Thyroid gland (tissue), 4 donors: Measurements from ENCODE around the gene ATAD3B. TPM values are rescaled to one million over a fixed set of nuclear protein-coding genes. Genes with fewer than 3 reads are reported as not detected.
"Not testable (repeated sequence)": the region's sequence is repeated elsewhere in the genome, so short reads cannot be mapped to it uniquely, and the experiment has no call there.

Experiments used
- DNase-seq, 2 donors: peaks; one replicate each; pipeline ENCODE4 v3.0.0-alpha.2; 2019
- H3K27ac ChIP-seq, 3 donors: fragments of 200-600 bp; sonication (generic); 1 replicate in 2 of 3; 2 replicates in 1 of 3; pipeline ENCODE4 v1.5.1; 2016 to 2019; ENCODE audit warnings: mild to moderate bottlenecking in 1 of 3, moderate library complexity in 1 of 3
- H3K27me3 ChIP-seq: fragments of 200-600 bp; sonication (generic); one replicate; pipeline ENCODE4 v1.5.1; 2019
- H3K36me3 ChIP-seq, 2 donors: fragments of 200-600 bp; sonication (generic); one replicate each; pipeline ENCODE4 v1.5.1; 2016 to 2019
- H3K4me1 ChIP-seq, 2 donors: fragments of 200-600 bp; sonication (generic); one replicate each; pipeline ENCODE4 v1.5.1; 2017 to 2019
- H3K4me3 ChIP-seq, 3 donors: fragments of 200-600 bp; sonication (generic); replicated peaks in 1 of 3; 1 replicate in 2 of 3; 2 replicates in 1 of 3; pipeline ENCODE4 v1.5.1; 2016; ENCODE audit warnings: mild to moderate bottlenecking in 1 of 3
- H3K9me3 ChIP-seq: fragments of 200-600 bp; sonication (generic); one replicate; pipeline ENCODE4 v1.5.1; 2017
- POLR2A ChIP-seq, 2 donors: fragments of 450-650 bp; IDR thresholded peaks; one replicate each; pipeline ENCODE4 v1.6.1; 2017; ENCODE audit warnings: antibody characterized with exemption in 2 of 2, mild to moderate bottlenecking in 2 of 2, moderate library complexity in 1 of 2
- WGBS, 2 donors: methylation state at CpG; one replicate each; pipeline ENCODE4 v1.1.5; 2017; 5-methylcytosine and 5-hydroxymethylcytosine counted together
- intact Hi-C: fragments of 100-400 bp; cut with DNase I; formaldehyde crosslinking; loops from one replicate; pipeline ENCODE4 v1.15.1; 2023
- total RNA-seq, 4 donors: library from RNA; depleted of rRNA; stranded (reverse); fragments of >200 nt; gene quantifications; one replicate each; pipeline ENCODE4 v1.2.3, GENCODE V29; 2016
- TF ChIP-seq, protein P1 (sequence below), 6 experiments: fragments of 200-600 bp in 3 of 6; fragments of 450-650 bp in 3 of 6; sonication (generic) in 3 of 6; IDR thresholded peaks; one replicate each; pipeline ENCODE4 v1.5.1; 2016 to 2019; ENCODE audit warnings: antibody characterized with exemption in 6 of 6, mild to moderate bottlenecking in 2 of 6, inconsistent platforms in 1 of 6, moderate library complexity in 1 of 6

Gene ATAD3B
- total RNA-seq, 4 donors from 2014 or later, result 13.8 to 29.1 (median 15.0) TPM

DNA sequence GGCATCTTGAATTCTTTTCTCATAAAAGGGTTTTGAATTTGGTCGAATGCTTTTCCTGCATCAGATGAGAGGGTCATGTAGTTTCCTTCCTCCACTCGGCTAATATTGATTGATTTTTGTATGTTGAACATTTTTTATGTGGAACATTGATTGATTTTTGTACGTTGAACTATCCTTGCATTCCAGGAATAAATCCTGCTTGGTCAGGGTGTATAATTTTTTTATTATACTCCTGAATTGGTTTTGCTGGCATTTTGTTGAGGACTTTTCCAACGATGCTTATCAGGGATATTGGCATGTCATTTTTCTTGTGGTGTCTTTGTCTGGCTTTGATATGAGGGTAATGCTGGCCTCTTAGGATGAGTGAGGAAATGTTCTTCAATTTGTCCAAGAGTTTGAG, 60.4 kb downstream of the ATAD3B start:
- no peak overlapping the region for H3K27ac ChIP-seq
- TF ChIP-seq, protein P1, sequence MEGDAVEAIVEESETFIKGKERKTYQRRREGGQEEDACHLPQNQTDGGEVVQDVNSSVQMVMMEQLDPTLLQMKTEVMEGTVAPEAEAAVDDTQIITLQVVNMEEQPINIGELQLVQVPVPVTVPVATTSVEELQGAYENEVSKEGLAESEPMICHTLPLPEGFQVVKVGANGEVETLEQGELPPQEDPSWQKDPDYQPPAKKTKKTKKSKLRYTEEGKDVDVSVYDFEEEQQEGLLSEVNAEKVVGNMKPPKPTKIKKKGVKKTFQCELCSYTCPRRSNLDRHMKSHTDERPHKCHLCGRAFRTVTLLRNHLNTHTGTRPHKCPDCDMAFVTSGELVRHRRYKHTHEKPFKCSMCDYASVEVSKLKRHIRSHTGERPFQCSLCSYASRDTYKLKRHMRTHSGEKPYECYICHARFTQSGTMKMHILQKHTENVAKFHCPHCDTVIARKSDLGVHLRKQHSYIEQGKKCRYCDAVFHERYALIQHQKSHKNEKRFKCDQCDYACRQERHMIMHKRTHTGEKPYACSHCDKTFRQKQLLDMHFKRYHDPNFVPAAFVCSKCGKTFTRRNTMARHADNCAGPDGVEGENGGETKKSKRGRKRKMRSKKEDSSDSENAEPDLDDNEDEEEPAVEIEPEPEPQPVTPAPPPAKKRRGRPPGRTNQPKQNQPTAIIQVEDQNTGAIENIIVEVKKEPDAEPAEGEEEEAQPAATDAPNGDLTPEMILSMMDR (IDR thresholded peaks at IDR 0.05), result no peak
- TF ChIP-seq POLR2A (IDR thresholded peaks at IDR 0.05), result no peak
- no peaks in the 10 kb centered on the region for H3K4me1 ChIP-seq
- 96 to 97% methylated on average over 4 of the region's 4 CpGs for WGBS, 2 donors
- peaks cover 5 to 9% of the 10 kb centered on the region in 2 donors for H3K36me3 ChIP-seq
- H3K9me3 ChIP-seq, result no peaks in the 10 kb centered on the region
- no peaks in the 10 kb centered on the region for H3K27me3 ChIP-seq
- no peak overlapping the region for H3K4me3 ChIP-seq
- DNase-seq, result no peak
- intact Hi-C loops, result no loop called here

DNA sequence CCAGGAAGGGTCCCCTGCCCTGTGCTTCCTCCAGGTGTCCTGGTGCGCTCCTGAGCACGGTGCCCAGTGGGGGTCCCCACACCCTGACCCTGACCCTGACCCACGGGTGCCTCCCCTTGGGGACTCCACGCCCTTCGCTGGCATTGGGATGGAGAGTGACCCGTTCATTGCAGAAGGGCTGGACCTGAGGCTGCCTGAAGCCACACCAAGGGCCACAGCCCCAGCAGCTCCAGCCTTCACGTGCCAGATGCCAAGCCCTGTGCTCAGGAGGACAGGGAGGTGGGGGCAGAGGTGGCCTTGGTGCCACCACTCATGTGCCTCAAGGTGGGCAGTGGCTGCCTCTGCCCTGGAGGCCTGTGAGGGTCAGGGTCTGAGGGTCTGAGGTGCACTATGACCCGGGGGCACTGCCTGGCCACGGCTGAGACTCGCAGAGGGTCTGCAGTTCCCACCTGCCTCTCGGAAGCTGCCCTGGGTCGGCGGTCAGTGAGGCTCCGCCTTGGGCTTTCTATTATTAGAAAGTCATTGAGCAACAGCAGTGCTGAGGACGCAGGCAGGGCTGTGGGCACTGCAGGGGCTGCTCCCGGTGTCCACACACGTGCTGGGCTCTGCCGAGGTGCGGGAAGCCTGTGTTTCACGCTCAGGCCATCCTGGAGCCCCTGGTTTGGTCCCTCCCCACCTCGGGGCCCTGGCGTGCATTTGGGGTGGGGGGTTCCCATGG, 61.8 kb downstream of the ATAD3B start:
- H3K4me1 ChIP-seq, DNase-seq, H3K9me3 ChIP-seq, H3K27me3 ChIP-seq, H3K27ac ChIP-seq, H3K36me3 ChIP-seq, intact Hi-C loops, H3K4me3 ChIP-seq: not testable (repeated sequence)
- 89 to 94% methylated on average over 3 to 8 of the region's 22 CpGs for WGBS, 2 donors

DNA sequence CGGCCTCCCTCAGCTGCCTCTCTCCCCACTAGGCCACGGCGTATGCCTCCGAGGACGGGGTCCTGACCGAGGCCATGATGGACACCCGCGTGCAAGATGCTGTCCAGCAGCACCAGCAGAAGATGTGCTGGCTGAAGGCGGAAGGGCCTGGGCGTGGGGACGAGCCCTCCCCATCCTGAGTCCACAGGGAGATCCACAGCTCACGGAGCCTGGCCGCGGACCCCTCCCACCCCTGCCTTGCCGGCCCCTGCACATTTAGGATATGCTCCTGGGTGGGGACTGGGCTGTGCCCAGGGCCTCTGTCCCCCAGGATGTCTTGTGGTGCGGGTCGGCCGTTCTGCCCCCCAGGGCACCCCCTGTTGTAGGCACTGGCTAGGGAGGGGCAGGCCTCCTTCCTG, 62.3 kb downstream of the ATAD3B start:
- DNase-seq, H3K36me3 ChIP-seq, H3K4me1 ChIP-seq, H3K27ac ChIP-seq, H3K4me3 ChIP-seq, H3K27me3 ChIP-seq, intact Hi-C loops, H3K9me3 ChIP-seq: not testable (repeated sequence)
- 93% methylated on average over 11 of the region's 18 CpGs; no CpG with 5 or more reads in 1 of the 2 donors for WGBS, 2 donors

DNA sequence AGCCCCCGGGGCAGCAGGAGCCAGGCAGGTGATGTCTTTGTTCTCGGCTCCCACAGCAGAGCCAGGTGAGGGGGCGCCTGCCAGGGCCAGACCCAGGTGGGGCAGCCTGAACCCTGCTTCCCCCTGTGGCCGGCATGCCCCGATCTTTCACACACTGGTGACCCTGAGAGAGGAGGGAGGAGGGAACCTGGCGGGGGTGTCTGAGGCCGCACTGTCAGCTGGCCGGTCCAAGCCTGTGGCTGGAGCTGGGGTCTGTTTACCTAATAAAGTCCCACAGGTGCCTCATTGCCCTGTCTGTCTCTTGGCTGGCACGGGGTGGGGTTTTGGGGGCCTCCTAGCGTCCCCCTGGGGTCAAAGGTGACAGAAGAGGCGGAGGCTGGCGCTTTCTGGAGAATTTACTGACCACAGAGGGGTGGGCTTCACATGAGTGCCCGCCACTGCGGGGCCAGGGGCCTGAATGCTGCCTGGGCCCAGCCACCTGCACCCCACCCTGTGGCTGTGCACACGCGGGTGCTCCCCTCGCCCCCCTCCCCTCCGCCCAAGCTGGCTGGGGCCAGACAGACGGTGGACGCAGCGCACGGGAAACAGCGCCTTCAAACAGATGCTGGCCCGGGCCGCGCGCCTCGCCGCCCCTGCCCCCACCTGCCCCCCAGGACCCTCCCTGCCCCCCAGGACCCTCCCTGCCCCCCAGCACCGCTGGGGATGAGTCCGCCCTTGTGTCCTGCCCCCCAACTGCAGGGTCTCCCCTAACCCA, 63.0 kb downstream of the ATAD3B start:
- peaks cover 4 to 8% of the 10 kb centered on the region in 2 donors for H3K4me1 ChIP-seq

DNA sequence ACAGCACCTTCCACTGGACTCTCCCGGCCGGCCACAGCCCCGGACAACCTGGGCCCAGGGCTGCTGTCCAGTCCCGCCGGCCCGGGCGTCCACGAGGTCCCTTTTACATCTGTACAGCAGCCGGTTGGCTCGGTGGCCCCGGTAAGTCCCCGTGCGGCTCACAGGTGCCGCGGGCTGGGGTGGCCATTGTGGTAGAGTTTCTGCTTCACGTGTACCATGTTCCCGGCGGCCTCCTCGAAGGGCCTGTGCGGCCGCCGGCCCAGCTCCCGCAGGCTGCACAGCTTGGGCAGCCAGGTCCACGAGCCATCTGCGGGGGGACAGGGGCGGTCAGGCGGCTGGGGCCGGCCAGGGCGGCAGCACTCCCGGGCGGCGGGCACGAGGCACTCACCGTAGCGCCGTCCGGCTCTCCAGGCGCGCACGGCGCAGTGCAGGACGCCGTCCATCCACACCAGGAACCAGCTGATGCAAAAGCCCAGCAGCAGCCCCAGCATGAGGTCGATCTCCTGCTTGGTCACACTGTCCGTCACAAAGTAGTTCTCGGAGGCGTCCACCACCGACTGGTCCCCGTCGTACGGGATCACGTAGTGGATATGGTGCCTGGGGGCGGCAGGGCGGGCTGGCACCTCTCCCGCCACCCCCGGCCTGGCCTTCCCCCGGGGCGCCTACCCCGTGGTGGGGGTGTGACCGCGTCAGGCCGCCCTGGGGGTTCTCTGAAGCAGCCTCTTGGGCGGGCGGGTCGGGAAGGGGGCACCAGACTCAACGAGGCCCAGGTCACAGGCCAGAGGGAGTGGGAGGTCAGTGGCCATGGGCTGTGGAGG, 63.8 kb downstream of the ATAD3B start:
- Histone ChIP-seq H3K36me3 (no peaks in the 10 kb centered on the region), H3K4me1 (peaks cover 5 to 8% of the 10 kb centered on the region in 2 donors), H3K9me3 (no peaks in the 10 kb centered on the region), H3K27me3 (no peaks in the 10 kb centered on the region), H3K27ac (no peak overlapping the region), H3K4me3 (no peak overlapping the region)
- 89 to 97% methylated on average over 17 to 36 of the region's 66 CpGs for WGBS, 2 donors
- DNase-seq, result no peak
- TF ChIP-seq, protein P1 (IDR thresholded peaks at IDR 0.05), result no peak
- TF ChIP-seq POLR2A (IDR thresholded peaks at IDR 0.05), result no peak
- intact Hi-C loops, result no loop called here

More for the DNA sequence above, 63.0 kb downstream of the ATAD3B start:
- intact Hi-C loops, result no loop called here
- DNase-seq, result no peak
- no peak overlapping the region for H3K27ac ChIP-seq
- H3K36me3 ChIP-seq, result peaks cover 0 to 3% of the 10 kb centered on the region in 2 donors
- H3K4me3 ChIP-seq, result no peak overlapping the region
- 92 to 95% methylated on average over 14 to 19 of the region's 31 CpGs for WGBS, 2 donors
- H3K27me3 ChIP-seq, result no peaks in the 10 kb centered on the region
- no peaks in the 10 kb centered on the region for H3K9me3 ChIP-seq
- TF ChIP-seq, protein P1 (IDR thresholded peaks at IDR 0.05), result no peak
- no peak for TF ChIP-seq POLR2A (IDR thresholded peaks at IDR 0.05)
